ENCODE measurements around the gene THAP9. TPM values are rescaled to one million over a fixed set of nuclear protein-coding genes. Genes with fewer than 3 reads are reported as not detected.
"Not testable (repeated sequence)": the region's sequence is repeated elsewhere in the genome, so short reads cannot be mapped to it uniquely, and the experiment has no call there.

The THAP9 gene
- 2.9 and 4.6 TPM in 2 replicates for total RNA-seq (2014; rRNA removed; shearing (Covaris generic))

- DNase-seq (ENCODE audit: low spot score), result peak; percentile 98
Observed at GRCh38 chr4:82900411-82901182, at the start of gene THAP9. Gene THAP9, plus strand, starts transcription at chr4:82900735. Its CDS starts 68 bp downstream, at chr4:82900803.

GRCh38 chr4:82851318-82851717 lies 49.2 kb upstream of the THAP9 start:
- no peak for DNase-seq (ENCODE audit: low spot score)

- DNase-seq (ENCODE audit: low spot score), result peak; percentile 25
Observed at GRCh38 chr4:82851885-82852750, 48.4 kb upstream of the THAP9 start.

GRCh38 chr4:82852751-82853285 lies 47.7 kb upstream of the THAP9 start:
- DNase-seq (ENCODE audit: low spot score), result no peak

GRCh38 chr4:82860487-82860886 lies 40.0 kb upstream of the THAP9 start:
- not testable (repeated sequence) for DNase-seq (ENCODE audit: low spot score)

GRCh38 chr4:82861529-82861928 lies 39.0 kb upstream of the THAP9 start:
- DNase-seq (ENCODE audit: low spot score), result no peak

- DNase-seq (ENCODE audit: low spot score), result no peak
Observed at GRCh38 chr4:82864336-82864979, 36.1 kb upstream of the THAP9 start.

GRCh38 chr4:82865592-82865991 lies 34.9 kb upstream of the THAP9 start:
- peak; percentile 84 for DNase-seq (ENCODE audit: low spot score)

- peak; percentile 49 for DNase-seq (ENCODE audit: low spot score)
Observed at GRCh38 chr4:82866033-82866432, 34.5 kb upstream of the THAP9 start.

GRCh38 chr4:82866706-82867385 lies 33.7 kb upstream of the THAP9 start:
- no peak for DNase-seq (ENCODE audit: low spot score)

- DNase-seq (ENCODE audit: low spot score), result no peak
Observed at GRCh38 chr4:82868572-82868971, 32.0 kb upstream of the THAP9 start.

GRCh38 chr4:82885410-82885809 lies 15.1 kb upstream of the THAP9 start:
- no peak for DNase-seq (ENCODE audit: low spot score)

- DNase-seq (ENCODE audit: low spot score), result no peak
Observed at GRCh38 chr4:82886147-82886942, 14.2 kb upstream of the THAP9 start.

- DNase-seq (ENCODE audit: low spot score), result no peak
Observed at GRCh38 chr4:82889287-82889686, 11.2 kb upstream of the THAP9 start.

GRCh38 chr4:82890528-82890900 lies 10.0 kb upstream of the THAP9 start:
- DNase-seq (ENCODE audit: low spot score), result peak; percentile 3

GRCh38 chr4:82890901-82891706 lies 9.4 kb upstream of the THAP9 start, which contains the start of gene SEC31A:
Gene SEC31A, minus strand, starts transcription at chr4:82891153. Its CDS starts 9,217 bp downstream, at chr4:82881936.
- peak; percentile 83 for DNase-seq (ENCODE audit: low spot score)

GRCh38 chr4:82891707-82892466 lies 8.6 kb upstream of the THAP9 start:
- peak; percentile 16 for DNase-seq (ENCODE audit: low spot score)

GRCh38 chr4:82892467-82892802 lies 8.1 kb upstream of the THAP9 start:
- no peak for DNase-seq (ENCODE audit: low spot score)

GRCh38 chr4:82893942-82894341 lies 6.6 kb upstream of the THAP9 start:
- DNase-seq (ENCODE audit: low spot score), result no peak

Data from A172 (cell line).